ENCODE measurements around the gene COPB1.

DNA sequence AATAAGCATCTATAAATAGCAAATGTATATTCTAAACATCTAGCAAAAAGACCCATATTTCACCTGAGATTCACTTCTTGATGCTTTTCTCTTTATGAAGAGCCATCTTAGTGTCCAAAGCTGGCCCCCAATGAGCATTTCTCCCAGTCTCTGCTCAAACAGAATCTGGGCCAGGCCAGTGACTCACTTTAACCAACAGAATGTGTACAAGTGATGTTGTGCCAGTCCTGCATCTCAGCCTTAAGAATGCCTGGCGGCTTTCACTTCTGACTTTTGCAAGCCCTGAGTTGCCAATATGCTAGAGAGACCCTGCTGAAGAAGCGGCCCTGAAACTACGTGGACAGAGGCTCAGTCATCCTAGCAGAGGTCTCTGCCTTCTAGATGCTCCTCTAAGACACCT lies 6.9 kb upstream of the COPB1 start:
- TF ChIP-seq POLR2AphosphoS5 (IDR thresholded peaks at IDR 0.05) = no peak
- TF ChIP-seq, protein P1, sequence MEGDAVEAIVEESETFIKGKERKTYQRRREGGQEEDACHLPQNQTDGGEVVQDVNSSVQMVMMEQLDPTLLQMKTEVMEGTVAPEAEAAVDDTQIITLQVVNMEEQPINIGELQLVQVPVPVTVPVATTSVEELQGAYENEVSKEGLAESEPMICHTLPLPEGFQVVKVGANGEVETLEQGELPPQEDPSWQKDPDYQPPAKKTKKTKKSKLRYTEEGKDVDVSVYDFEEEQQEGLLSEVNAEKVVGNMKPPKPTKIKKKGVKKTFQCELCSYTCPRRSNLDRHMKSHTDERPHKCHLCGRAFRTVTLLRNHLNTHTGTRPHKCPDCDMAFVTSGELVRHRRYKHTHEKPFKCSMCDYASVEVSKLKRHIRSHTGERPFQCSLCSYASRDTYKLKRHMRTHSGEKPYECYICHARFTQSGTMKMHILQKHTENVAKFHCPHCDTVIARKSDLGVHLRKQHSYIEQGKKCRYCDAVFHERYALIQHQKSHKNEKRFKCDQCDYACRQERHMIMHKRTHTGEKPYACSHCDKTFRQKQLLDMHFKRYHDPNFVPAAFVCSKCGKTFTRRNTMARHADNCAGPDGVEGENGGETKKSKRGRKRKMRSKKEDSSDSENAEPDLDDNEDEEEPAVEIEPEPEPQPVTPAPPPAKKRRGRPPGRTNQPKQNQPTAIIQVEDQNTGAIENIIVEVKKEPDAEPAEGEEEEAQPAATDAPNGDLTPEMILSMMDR (IDR thresholded peaks at IDR 0.05) = no peak
- no peak for TF ChIP-seq POLR2A (IDR thresholded peaks at IDR 0.05)
